Endothelial cell of umbilical vein (primary cell): ENCODE results near the gene CRY1. TPM values are rescaled to one million over a fixed set of nuclear protein-coding genes. Genes with fewer than 3 reads are reported as not detected.

Experiments used
- BruUV-seq: library from RNA; stranded (reverse); fragments of 400-500 nt; replicated peaks from 2 replicates; lab custom pipeline; 2021; lab: Mats Ljungman, UMichigan
- CTCF ChIA-PET: fragments of 300-600, 350-600 bp; sonication (Branson Sonifier 250); formaldehyde crosslinking; loops from one replicate; lab custom pipeline; 2021; ENCODE audit warnings: antibody characterized with exemption, inconsistent platforms; lab: Charles Lee
- POLR2A ChIA-PET: fragments of 300-600, 350-600 bp; sonication (Branson Sonifier 250); formaldehyde crosslinking; loops from one replicate; lab custom pipeline; 2021; ENCODE audit warnings: antibody characterized with exemption, inconsistent platforms; lab: Charles Lee
- DNase-seq: peaks from one replicate; pipeline ENCODE4 v3.0.0-alpha.2; 2011; ENCODE audit warnings: low read depth, low spot score
- FAIRE-seq: peaks from 2 replicates; lab custom pipeline; 2011; peaks lifted over from hg19 to GRCh38; lab: Jason Lieb, UNC
- H2AFZ ChIP-seq: 2 replicates; pipeline ENCODE4 v1.6.0; 2012; ENCODE audit warnings: low read depth, low read length, control low read depth, inconsistent platforms
- H3K27ac ChIP-seq: 2 replicates; pipeline ENCODE4 v1.5.1; 2011; ENCODE audit warnings: low read depth, mild to moderate bottlenecking, control low read depth, low read length, moderate library complexity; ENCODE audit not compliant: insufficient read depth
- H3K27me3 ChIP-seq, 2 experiments: 2 replicates each; pipeline versions ENCODE4 v1.6.0 to v1.6.1; 2011; ENCODE audit warnings: low read length in 2 of 2, mixed read lengths in 1 of 2; ENCODE audit not compliant: control insufficient read depth in 2 of 2, insufficient read depth in 2 of 2
- H3K36me3 ChIP-seq, 2 experiments: 2 replicates in 1 of 2; 3 replicates in 1 of 2; pipeline ENCODE4 v1.5.1; 2011; ENCODE audit warnings: low read length in 2 of 2, mild to moderate bottlenecking in 1 of 2, moderate library complexity in 1 of 2; ENCODE audit not compliant: control insufficient read depth in 2 of 2, insufficient read depth in 2 of 2; ENCODE audit errors: extremely low read depth in 1 of 2
- H3K4me1 ChIP-seq: 3 replicates; pipeline ENCODE4 v1.5.1; 2011; ENCODE audit warnings: mild to moderate bottlenecking, low read length; ENCODE audit not compliant: control insufficient read depth, insufficient read depth; ENCODE audit errors: extremely low read depth
- H3K4me2 ChIP-seq: 2 replicates; pipeline ENCODE4 v1.6.1; 2011; ENCODE audit warnings: low read length, control low read depth, mixed read lengths; ENCODE audit not compliant: insufficient read depth
- H3K4me3 ChIP-seq, 3 experiments: fragments of 200-600 bp in 1 of 3; sonication (generic), shearing (Covaris generic) in 1 of 3; replicated peaks in 1 of 3; 2 replicates each; pipeline ENCODE4 v1.5.1; 2011 to 2016; ENCODE audit warnings: control low read depth in 3 of 3, low read length in 3 of 3, mild to moderate bottlenecking in 2 of 3, inconsistent platforms in 1 of 3, low read depth in 1 of 3, moderate library complexity in 1 of 3; ENCODE audit not compliant: insufficient read depth in 1 of 3
- H3K79me2 ChIP-seq: 2 replicates; pipeline ENCODE4 v1.6.0; 2012; ENCODE audit warnings: low read length, inconsistent platforms; ENCODE audit not compliant: control insufficient read depth, insufficient read depth
- H3K9ac ChIP-seq: replicated peaks from 2 replicates; pipeline ENCODE3; 2011; ENCODE audit warnings: low read length, control low read depth; ENCODE audit not compliant: insufficient read depth; ENCODE audit errors: extremely low read depth
- H3K9me1 ChIP-seq: replicated peaks from 3 replicates; pipeline ENCODE4 v1.6.0; 2011; ENCODE audit warnings: mild to moderate bottlenecking, low read length; ENCODE audit not compliant: control insufficient read depth, insufficient read depth; ENCODE audit errors: extremely low read depth
- H3K9me3 ChIP-seq: replicated peaks from 2 replicates; pipeline ENCODE4 v1.5.1; 2012; ENCODE audit warnings: low read length, inconsistent platforms; ENCODE audit not compliant: control insufficient read depth, insufficient read depth
- H4K20me1 ChIP-seq: replicated peaks from 2 replicates; pipeline ENCODE3; 2011; ENCODE audit warnings: mild to moderate bottlenecking, low read length; ENCODE audit not compliant: control insufficient read depth, insufficient read depth; ENCODE audit errors: extremely low read depth
- EZH2 ChIP-seq: IDR thresholded peaks from 2 replicates; pipeline ENCODE4 v1.6.1; 2012; ENCODE audit warnings: borderline replicate concordance, low read depth, mild to moderate bottlenecking, moderate library complexity, low read length, inconsistent platforms; ENCODE audit not compliant: severe bottlenecking
- FOS ChIP-seq: IDR thresholded peaks from 2 replicates; pipeline ENCODE4 v1.6.1; 2011; ENCODE audit warnings: mild to moderate bottlenecking, low read length, moderate library complexity, borderline replicate concordance; ENCODE audit not compliant: insufficient read depth
- GATA2 ChIP-seq: IDR thresholded peaks from 2 replicates; pipeline ENCODE4 v1.7.0; 2011; ENCODE audit warnings: low read depth, mild to moderate bottlenecking, moderate library complexity, mixed read lengths, low read length; ENCODE audit not compliant: insufficient read length, insufficient read depth
- JUN ChIP-seq: IDR thresholded peaks from 2 replicates; pipeline ENCODE4 v1.6.1; 2011; ENCODE audit warnings: borderline replicate concordance, low read depth; ENCODE audit not compliant: insufficient read length, insufficient read depth
- MYC ChIP-seq: IDR thresholded peaks from one replicate; pipeline ENCODE4 v1.6.1; 2011; ENCODE audit warnings: mild to moderate bottlenecking, low read depth, low read length
- POLR2A ChIP-seq: IDR thresholded peaks from 2 replicates; pipeline ENCODE4 v1.6.1; 2012; ENCODE audit warnings: low read depth, mild to moderate bottlenecking, control low read depth, low read length
- POLR2AphosphoS5 ChIP-seq: IDR thresholded peaks from 2 replicates; pipeline ENCODE4 v1.6.1; 2012; ENCODE audit warnings: low read depth, mild to moderate bottlenecking, control low read depth, low read length, moderate library complexity; ENCODE audit not compliant: insufficient read depth
- dilution Hi-C: fragments of 300-500 bp; cut with MboI; formaldehyde crosslinking; loops from one replicate; pipeline ENCODE4 v1.15.0; 2019; ENCODE audit warnings: low sequenced_read_pairs; ENCODE audit not compliant: extremely low pct_ligation_motif_present
- intact Hi-C: fragments of 100-400 bp; cut with micrococcal nuclease; formaldehyde crosslinking; loops from one replicate; pipeline ENCODE4 v1.10.0; 2022
- polyA plus RNA-seq, 4 experiments: library from polyadenylated mRNA; depleted of rRNA in 3 of 4; stranded (reverse) in 3 of 4; unstranded in 1 of 4; fragments of >200 nt; gene quantifications; 2 replicates each; pipeline versions ENCODE4 v1.2.1 to v1.2.3, GENCODE V29; 2011 to 2012; ENCODE audit warnings: missing spikeins in 1 of 4
- total RNA-seq: library from RNA; stranded (reverse); gene quantifications from 2 replicates; pipeline ENCODE4 v1.2.3, GENCODE V29; 2021
- TF ChIP-seq, protein P1 (sequence below), 2 donors: IDR thresholded peaks; 1 replicate in 1 of 2; 2 replicates in 1 of 2; pipeline ENCODE4 v1.5.1; 2011; ENCODE audit warnings: low read length in 2 of 2, mild to moderate bottlenecking in 2 of 2, moderate library complexity in 2 of 2, control low read depth in 1 of 2, inconsistent platforms in 1 of 2, low read depth in 1 of 2; ENCODE audit not compliant: insufficient read depth in 1 of 2; ENCODE audit errors: extremely low read depth in 1 of 2
- TF ChIP-seq, protein P2 (sequence below): IDR thresholded peaks from 2 replicates; pipeline ENCODE4 v1.6.1; 2011; ENCODE audit not compliant: insufficient read depth, insufficient read length

CRY1 gene
- total and polyA plus RNA-seq, 2 donors (not counting 3 experiments of a cell fraction or from before 2014, with no cell fraction given) = 11.4 to 21.0 TPM

GRCh38 chr12:106980944-106981343, 112.4 kb downstream of the CRY1 start:
- peaks cover 12% of the 10 kb centered on the region for H3K4me1 ChIP-seq
- DNase-seq = no peak
- peaks cover 2 to 3% of the 10 kb centered on the region in 2 experiments for H3K36me3 ChIP-seq
- intact Hi-C loops (no loop called here), dilution Hi-C loops (no loop called here)
- no peak for FAIRE-seq
- TF ChIP-seq GATA2 = no peak
- no peak for TF ChIP-seq POLR2AphosphoS5
- TF ChIP-seq MYC = no peak
- no peak for TF ChIP-seq FOS
- no peak for TF ChIP-seq EZH2
- TF ChIP-seq, protein P1, sequence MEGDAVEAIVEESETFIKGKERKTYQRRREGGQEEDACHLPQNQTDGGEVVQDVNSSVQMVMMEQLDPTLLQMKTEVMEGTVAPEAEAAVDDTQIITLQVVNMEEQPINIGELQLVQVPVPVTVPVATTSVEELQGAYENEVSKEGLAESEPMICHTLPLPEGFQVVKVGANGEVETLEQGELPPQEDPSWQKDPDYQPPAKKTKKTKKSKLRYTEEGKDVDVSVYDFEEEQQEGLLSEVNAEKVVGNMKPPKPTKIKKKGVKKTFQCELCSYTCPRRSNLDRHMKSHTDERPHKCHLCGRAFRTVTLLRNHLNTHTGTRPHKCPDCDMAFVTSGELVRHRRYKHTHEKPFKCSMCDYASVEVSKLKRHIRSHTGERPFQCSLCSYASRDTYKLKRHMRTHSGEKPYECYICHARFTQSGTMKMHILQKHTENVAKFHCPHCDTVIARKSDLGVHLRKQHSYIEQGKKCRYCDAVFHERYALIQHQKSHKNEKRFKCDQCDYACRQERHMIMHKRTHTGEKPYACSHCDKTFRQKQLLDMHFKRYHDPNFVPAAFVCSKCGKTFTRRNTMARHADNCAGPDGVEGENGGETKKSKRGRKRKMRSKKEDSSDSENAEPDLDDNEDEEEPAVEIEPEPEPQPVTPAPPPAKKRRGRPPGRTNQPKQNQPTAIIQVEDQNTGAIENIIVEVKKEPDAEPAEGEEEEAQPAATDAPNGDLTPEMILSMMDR (IDR thresholded peaks at IDR 0.05; ENCODE audit: extremely low read depth in 1 of 2, insufficient read depth in 1 of 2, low read depth in 1 of 2, low read length in 2 of 2) = no peak
- no peak for TF ChIP-seq POLR2A
- TF ChIP-seq, protein P2, sequence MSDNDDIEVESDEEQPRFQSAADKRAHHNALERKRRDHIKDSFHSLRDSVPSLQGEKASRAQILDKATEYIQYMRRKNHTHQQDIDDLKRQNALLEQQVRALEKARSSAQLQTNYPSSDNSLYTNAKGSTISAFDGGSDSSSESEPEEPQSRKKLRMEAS = no peak
- TF ChIP-seq JUN = no peak
- H3K79me2 ChIP-seq = no peaks in the 10 kb centered on the region
- ChIA-PET POLR2A (interaction anchor here (0.6 to 0.7 kb wide), 2 partner anchors 24 to 451 kb away, joined by 3 read pairs; no protein-coding TSS in a partner anchor), CTCF (interaction anchor here (1.3 kb wide), 1 partner anchor 10 kb away, joined by 3 read pairs; no protein-coding TSS in a partner anchor)
- H4K20me1 ChIP-seq = peaks cover 2% of the 10 kb centered on the region
- BruUV-seq = no TSS peak
- H3K9ac ChIP-seq = no peak overlapping the region
- H3K27ac ChIP-seq = no peak overlapping the region
- no peaks in the 10 kb centered on the region for H3K9me3 ChIP-seq
- no peaks in the 10 kb centered on the region for H3K9me1 ChIP-seq
- no peak overlapping the region for H3K4me2 ChIP-seq
- H3K27me3 ChIP-seq = no peaks in the 10 kb centered on the region
- H2AFZ ChIP-seq = no peak overlapping the region
- no peak overlapping the region for H3K4me3 ChIP-seq
